GM12891 (cell line): ENCODE results near the gene OR4D9.

Source experiments
- POLR2A ChIP-seq: IDR thresholded peaks from 2 replicates; pipeline ENCODE4 v1.6.1; 2011; ENCODE audit warnings: low read depth, low read length, control low read depth
- POLR2AphosphoS5 ChIP-seq: IDR thresholded peaks from 2 replicates; pipeline ENCODE4 v1.6.1; 2011; ENCODE audit warnings: low read depth, low read length, control low read depth

DNA sequence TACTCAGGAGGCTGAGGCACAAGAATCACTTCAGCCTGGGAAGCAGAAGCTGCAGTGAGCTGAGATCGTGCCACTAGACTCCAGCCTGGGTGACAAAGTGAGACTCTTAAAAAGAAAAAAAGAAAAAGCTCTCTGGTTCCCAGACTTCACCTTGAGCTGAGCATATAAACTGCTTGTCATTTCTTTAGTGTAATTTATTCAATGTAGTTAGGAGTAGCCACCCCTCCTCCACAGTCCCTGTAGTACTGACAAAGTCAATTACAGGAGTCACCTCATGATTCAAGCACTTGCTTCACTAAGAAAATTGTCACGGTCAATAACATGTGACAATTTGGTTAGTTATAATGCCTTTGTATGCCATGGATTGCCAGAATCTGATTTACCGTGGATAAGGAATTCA is 31.0 kb upstream of the OR4D9 start:
- TF ChIP-seq POLR2A (no peak), POLR2AphosphoS5 (no peak)
